Measurements from ENCODE around the gene IGFBP6.

- TF ChIP-seq ZNF660 (tag by site-specific recombination; IDR thresholded peaks at IDR 0.05) (no peak), SALL2 (tag by site-specific recombination; IDR thresholded peaks at IDR 0.05; ENCODE audit: borderline replicate concordance) (no peak), CTCF (tag by site-specific recombination; IDR thresholded peaks at IDR 0.05) (no peak), ZNF704 (tag by site-specific recombination; IDR thresholded peaks at IDR 0.05) (no peak), YY1 (tag by site-specific recombination; IDR thresholded peaks at IDR 0.05) (no peak), ZNF362 (tag by site-specific recombination; IDR thresholded peaks at IDR 0.05) (no peak), TCF7L2 (IDR thresholded peaks at IDR 0.05; ENCODE audit: borderline replicate concordance, low read depth, low read length) (no peak), ATF2 (tag by site-specific recombination; IDR thresholded peaks at IDR 0.05; ENCODE audit: low read depth) (no peak), ZNF670 (tag by site-specific recombination; IDR thresholded peaks at IDR 0.05; ENCODE audit: low read depth) (no peak), ZBTB11 (tag by site-specific recombination; conservative IDR thresholded peaks at IDR 0.05; ENCODE audit: low read depth) (no peak), ZNF175 (tag by site-specific recombination; IDR thresholded peaks at IDR 0.05) (no peak), GLIS2 (tag by site-specific recombination; IDR thresholded peaks at IDR 0.05) (no peak), ZNF624 (tag by site-specific recombination; IDR thresholded peaks at IDR 0.05) (no peak)
Measured at GRCh38 chr12:53147653-53148052, 50.2 kb downstream of the IGFBP6 start.

Data from HEK293 (cell line).